Lung (tissue), 12 donors: ENCODE measurements around the gene PIN1. TPM values are rescaled to one million over a fixed set of nuclear protein-coding genes. Genes with fewer than 3 reads are reported as not detected.

Experiments
- ATAC-seq: fragments of 200-7000 bp; cut with Tn5 transposase; one replicate; pipeline ENCODE4 v1.9.1; 2020; ENCODE audit warnings: moderate number of reproducible peaks; ENCODE audit not compliant: insufficient read depth, low FRiP score
- DNase-seq, 3 donors: peaks; one replicate each; pipeline ENCODE4 v3.0.0-alpha.2; 2013 to 2017
- H3K27ac ChIP-seq, 2 donors: one replicate each; pipeline ENCODE4 v1.5.1; 2013; ENCODE audit warnings: mild to moderate bottlenecking in 2 of 2, moderate library complexity in 2 of 2, control low read depth in 1 of 2, inconsistent platforms in 1 of 2, low read depth in 1 of 2, low read length in 1 of 2
- H3K27me3 ChIP-seq, 3 donors: one replicate each; pipeline ENCODE4 v1.5.1; 2013; ENCODE audit warnings: low read length in 2 of 3; ENCODE audit not compliant: control insufficient read depth in 3 of 3, insufficient read depth in 3 of 3
- H3K36me3 ChIP-seq, 4 donors: one replicate each; pipeline ENCODE4 v1.5.1; 2013; ENCODE audit warnings: low read length in 4 of 4, mild to moderate bottlenecking in 1 of 4, moderate library complexity in 1 of 4; ENCODE audit not compliant: control insufficient read depth in 4 of 4, insufficient read depth in 4 of 4
- H3K4me1 ChIP-seq, 5 donors: one replicate each; pipeline ENCODE4 v1.5.1; 2013; ENCODE audit warnings: low read length in 5 of 5, mild to moderate bottlenecking in 2 of 5, moderate library complexity in 1 of 5; ENCODE audit not compliant: control insufficient read depth in 5 of 5, insufficient read depth in 5 of 5
- H3K4me3 ChIP-seq: one replicate; pipeline ENCODE4 v1.5.1; 2013; ENCODE audit warnings: mild to moderate bottlenecking, control low read depth, moderate library complexity
- H3K9ac ChIP-seq, 2 donors: one replicate each; pipeline ENCODE4 v1.5.1; 2013; ENCODE audit warnings: low read length in 2 of 2, control low read depth in 1 of 2; ENCODE audit not compliant: insufficient read depth in 1 of 2
- H3K9me3 ChIP-seq, 4 donors: one replicate each; pipeline ENCODE4 v1.5.1; 2013; ENCODE audit warnings: low read length in 3 of 4, mild to moderate bottlenecking in 1 of 4, moderate library complexity in 1 of 4; ENCODE audit not compliant: control insufficient read depth in 4 of 4, insufficient read depth in 3 of 4
- CTCF ChIP-seq: IDR thresholded peaks from 2 replicates; pipeline ENCODE4 v1.5.1; 2012; ENCODE audit warnings: mild to moderate bottlenecking; ENCODE audit errors: control extremely low read depth, extremely low read depth
- WGBS, 2 donors: extraction: QIAGEN DNeasy Blood & Tissue Kit; methylation state at CpG; one replicate each; pipeline ENCODE4 v1.1.7; 2013; 5-methylcytosine and 5-hydroxymethylcytosine counted together
- polyA plus RNA-seq, 2 donors: library from polyadenylated mRNA; stranded (reverse); fragments of 200-250 nt; gene quantifications; one replicate each; pipeline ENCODE4 v1.2.1, GENCODE V29; 2013
- total RNA-seq, 2 donors: library from RNA; depleted of rRNA in 1 of 2; stranded (reverse); fragments of >200 nt in 1 of 2; gene quantifications; one replicate each; pipeline ENCODE4 v1.2.1, GENCODE V29; 2014 to 2021
- donor health status: control.
- donor health status: control.
- donor health status: Bipolar disorder and iron deficiency.
- donor health status: healthy.
- donor health status: DM: yes; HTN: yes; CAD: no.

The PIN1 gene
- total and polyA plus RNA-seq, 4 donors: 69.8 to 108 (median 79.3) TPM

DNA sequence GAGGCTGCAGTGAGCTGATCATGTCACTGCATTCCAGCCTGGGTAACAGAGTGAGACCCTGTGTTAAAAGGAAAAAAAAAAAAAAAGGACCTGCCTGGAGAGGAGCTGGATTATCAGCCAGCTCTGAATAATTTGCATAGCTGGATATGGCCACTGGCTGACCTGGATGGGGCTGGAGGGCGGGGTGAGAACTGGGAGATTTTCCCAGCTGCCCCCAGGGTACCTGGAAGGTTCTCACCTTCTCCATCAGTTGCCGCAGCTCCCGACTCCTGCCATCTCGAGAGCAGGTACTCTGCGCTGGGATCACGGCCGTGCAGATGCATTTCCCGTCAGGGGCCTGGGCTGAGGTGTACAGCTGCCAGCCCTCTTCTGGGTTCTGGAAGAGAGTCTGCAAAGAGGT lies 25.3 kb downstream of the PIN1 start:
- Histone ChIP-seq H3K9ac (no peak overlapping the region), H3K4me1 (peaks cover 0 to 2% (median 0%) of the 10 kb centered on the region in 5 donors), H3K9me3 (no peaks in the 10 kb centered on the region), H3K27ac (no peak overlapping the region), H3K36me3 (peaks cover 0 to 2% (median 0%) of the 10 kb centered on the region in 4 donors), H3K4me3 (no peak overlapping the region), H3K27me3 (no peaks in the 10 kb centered on the region)
- ATAC-seq: no peak
- no peak for TF ChIP-seq CTCF
- WGBS, 2 donors: 76 to 81% methylated on average over 8 of the region's 8 CpGs
- DNase-seq: no peak

DNA sequence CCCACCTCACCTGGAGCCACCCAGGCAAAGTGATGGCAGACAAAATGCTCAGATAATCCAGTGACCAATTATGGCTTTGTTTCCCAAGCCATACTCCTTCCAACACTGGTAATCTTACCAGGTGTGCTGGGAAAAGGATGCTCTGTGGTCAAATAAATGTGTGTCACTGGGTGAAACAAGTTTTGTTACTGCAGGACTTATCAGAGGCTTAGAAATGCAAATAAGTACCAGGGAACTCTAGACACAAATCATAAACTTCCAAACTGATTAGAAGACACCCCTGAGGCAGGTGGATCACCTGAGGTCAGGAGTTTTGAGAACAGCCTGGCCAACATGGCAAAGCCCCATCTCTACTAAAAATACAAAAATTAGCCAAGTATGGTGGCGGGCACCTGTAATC lies 26.4 kb downstream of the PIN1 start:
- no peak overlapping the region for H3K9ac ChIP-seq
- peaks cover 0 to 2% (median 0%) of the 10 kb centered on the region in 5 donors for H3K4me1 ChIP-seq
- no peak for DNase-seq
- H3K9me3 ChIP-seq: no peaks in the 10 kb centered on the region
- H3K27ac ChIP-seq: no peak overlapping the region
- WGBS, 2 donors: 100% methylated on average over 1 of the region's 1 CpG
- no peaks in the 10 kb centered on the region for H3K27me3 ChIP-seq
- no peak for TF ChIP-seq CTCF
- no peak for ATAC-seq
- H3K36me3 ChIP-seq: peaks cover 0 to 2% (median 0%) of the 10 kb centered on the region in 4 donors
- H3K4me3 ChIP-seq: no peak overlapping the region

DNA sequence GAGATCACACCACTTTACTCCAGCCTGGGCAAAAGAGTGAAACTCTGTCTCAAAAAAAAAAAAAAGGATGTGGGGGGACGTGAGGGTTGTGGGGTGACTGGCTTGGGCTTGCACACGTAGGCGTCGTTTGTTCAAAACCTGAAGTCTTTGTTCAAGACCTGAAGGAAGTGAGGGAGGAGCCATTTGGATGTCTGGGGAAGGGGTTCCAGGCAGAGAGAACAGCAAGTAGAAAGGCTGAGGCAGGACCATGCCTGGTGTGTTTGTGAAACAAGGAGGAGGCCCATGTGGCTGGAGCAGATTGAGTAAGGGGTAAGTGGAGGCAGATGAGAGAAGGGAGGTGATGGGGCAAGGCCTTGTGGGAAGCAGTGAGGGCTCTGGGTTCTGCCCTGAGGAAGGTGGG lies 27.8 kb downstream of the PIN1 start:
- Histone ChIP-seq H3K9ac (no peak overlapping the region), H3K9me3 (no peaks in the 10 kb centered on the region), H3K27ac (no peak overlapping the region), H3K4me1 (no peaks in the 10 kb centered on the region), H3K4me3 (no peak overlapping the region), H3K27me3 (no peaks in the 10 kb centered on the region), H3K36me3 (no peaks in the 10 kb centered on the region)
- no peak for DNase-seq
- no peak for ATAC-seq
- WGBS, 2 donors: 62 to 63% methylated on average over 4 of the region's 4 CpGs
- no peak for TF ChIP-seq CTCF

GRCh38 chr19:9863759-9864158 lies 28.6 kb downstream of the PIN1 start:
- Histone ChIP-seq H3K36me3 (no peaks in the 10 kb centered on the region), H3K9ac (no peak overlapping the region), H3K4me1 (no peaks in the 10 kb centered on the region), H3K27ac (no peak overlapping the region), H3K27me3 (no peaks in the 10 kb centered on the region), H3K4me3 (no peak overlapping the region), H3K9me3 (no peaks in the 10 kb centered on the region)
- no peak for TF ChIP-seq CTCF
- DNase-seq (no peak), ATAC-seq (no peak)
- WGBS, 2 donors: 83 to 87% methylated on average over 5 of the region's 5 CpGs
